ENCODE results near the gene CFAP46. TPM values are rescaled to one million over a fixed set of nuclear protein-coding genes. Genes with fewer than 3 reads are reported as not detected.

The CFAP46 gene
- total and polyA plus RNA-seq, 2 experiments from 2014 or later: 3.1 to 5.4 TPM

- no peaks in the 10 kb centered on the region for H3K4me1 ChIP-seq (ENCODE audit: insufficient read depth)
- Mint-ChIP-seq H3K9me3 (peaks cover 13% of the 10 kb centered on the region), H3K4me1 (no peaks in the 10 kb centered on the region; the same call in 2 of the 3 replicates), H3K27ac (no peak overlapping the region), H3K4me3 (no peak overlapping the region), H3K27me3 (ENCODE audit: insufficient read depth, low read depth, poor library complexity) (peaks cover 9% of the 10 kb centered on the region), H3K36me3 (ENCODE audit: low read depth) (peaks cover 15% of the 10 kb centered on the region)
- H3K27me3 ChIP-seq (ENCODE audit: insufficient read depth): no peaks in the 10 kb centered on the region
- H3K36me3 ChIP-seq (ENCODE audit: insufficient read depth): no peaks in the 10 kb centered on the region
- 0 out of 2 replicates have a peak, but pooled peaks cover 6% of the 10 kb centered on the region for H3F3A ChIP-seq (replicated peaks; ENCODE audit: low read depth)
- ATAC-seq (no peak), DNase-seq (ENCODE audit: low spot score) (no peak)
- no peaks in the 10 kb centered on the region for H3K9me2 ChIP-seq (ENCODE audit: insufficient read depth)
- H3K27ac ChIP-seq (ENCODE audit: low read depth): no peak overlapping the region
- H2AFZ ChIP-seq: no peak overlapping the region
- H3K4me3 ChIP-seq: no peak overlapping the region
- H3K79me2 ChIP-seq (replicated peaks; ENCODE audit: insufficient read depth): no peaks in the 10 kb centered on the region
- H3K4me2 ChIP-seq: no peak overlapping the region
- H4K20me1 ChIP-seq (replicated peaks; ENCODE audit: insufficient read depth): no peaks in the 10 kb centered on the region
- TF ChIP-seq EZH2 (IDR thresholded peaks at IDR 0.05; ENCODE audit: low read depth, unreplicated experiment) (no peak), ZNF114 (CRISPR knock-in tag; IDR thresholded peaks at IDR 0.05) (no peak), ZNF331 (CRISPR knock-in tag; IDR thresholded peaks at IDR 0.05; ENCODE audit: low read depth) (no peak), REST (IDR thresholded peaks at IDR 0.05; ENCODE audit: unreplicated experiment) (no peak), ZNF462 (CRISPR knock-in tag; IDR thresholded peaks at IDR 0.05) (no peak), CTCF (conservative IDR thresholded peaks at IDR 0.05; ENCODE audit: low read depth in 2 of 2) (no peak), STAT1 (IDR thresholded peaks at IDR 0.05; ENCODE audit: unreplicated experiment) (no peak), ETS1 (IDR thresholded peaks at IDR 0.05) (no peak), EZH2phosphoT487 (IDR thresholded peaks at IDR 0.05; ENCODE audit: unreplicated experiment) (no peak), POLR2AphosphoS5 (IDR thresholded peaks at IDR 0.05; ENCODE audit: low read depth) (no peak), JUNB (IDR thresholded peaks at IDR 0.05; ENCODE audit: unreplicated experiment) (no peak), CREB1 (CRISPR knock-in tag; IDR thresholded peaks at IDR 0.05; ENCODE audit: low read depth) (no peak), NANOG (IDR thresholded peaks at IDR 0.05; ENCODE audit: borderline replicate concordance) (no peak)
Observed at GRCh38 chr10:132766291-132766690, 176.1 kb downstream of the CFAP46 start.
